HG03432 (cell line): ENCODE measurements around the gene GRIPAP1.
"Not testable (repeated sequence)": the region's sequence is repeated elsewhere in the genome, so short reads cannot be mapped to it uniquely, and the experiment has no call there.

Source experiments
- ATAC-seq: cut with Tn5 transposase; IDR thresholded peaks from one replicate; pipeline ENCODE4 v1.9.1; 2021; ENCODE audit warnings: mild to moderate bottlenecking, moderate library complexity; ENCODE audit not compliant: unreplicated experiment

The GRIPAP1 gene

GRCh38 chrX:48997455-48997854, 4.6 kb downstream of the GRIPAP1 start:
- ATAC-seq = no peak

- no peak for ATAC-seq
Measured at GRCh38 chrX:48996969-48997368, 5.1 kb downstream of the GRIPAP1 start.

- ATAC-seq = no peak
Measured at GRCh38 chrX:48992341-48992740, 9.7 kb downstream of the GRIPAP1 start.

GRCh38 chrX:48989483-48989882, 12.6 kb downstream of the GRIPAP1 start:
- no peak for ATAC-seq

- no peak for ATAC-seq
Measured at GRCh38 chrX:48983896-48984295, 18.2 kb downstream of the GRIPAP1 start.

GRCh38 chrX:48983081-48983480, 19.0 kb downstream of the GRIPAP1 start:
- ATAC-seq = no peak

- ATAC-seq = no peak
Measured at GRCh38 chrX:48981178-48981577, 20.9 kb downstream of the GRIPAP1 start.

GRCh38 chrX:48980341-48980740, 21.7 kb downstream of the GRIPAP1 start:
- not testable (repeated sequence) for ATAC-seq

GRCh38 chrX:48978226-48978625, 23.8 kb downstream of the GRIPAP1 start:
- no peak for ATAC-seq

GRCh38 chrX:48976086-48976485, 26.0 kb downstream of the GRIPAP1 start:
- ATAC-seq = no peak

- ATAC-seq = no peak
Measured at GRCh38 chrX:48975541-48975940, 26.5 kb downstream of the GRIPAP1 start.

GRCh38 chrX:48975041-48975440, 27.0 kb downstream of the GRIPAP1 start:
- no peak for ATAC-seq

- no peak for ATAC-seq
Measured at GRCh38 chrX:48974574-48974973, 27.5 kb downstream of the GRIPAP1 start.

GRCh38 chrX:48974033-48974432, 28.0 kb downstream of the GRIPAP1 start:
- no peak for ATAC-seq

GRCh38 chrX:48972220-48973164, 29.6 kb downstream of the GRIPAP1 start:
- no peak for ATAC-seq

- ATAC-seq = no peak
Measured at GRCh38 chrX:48971249-48972219, 30.5 kb downstream of the GRIPAP1 start, which contains the start of gene KCND1. TSS of gene KCND1 (minus strand) at chrX:48971844. CDS start at chrX:48970271, 1,573 bp downstream.

GRCh38 chrX:48969471-48969870, 32.6 kb downstream of the GRIPAP1 start:
- ATAC-seq = no peak

GRCh38 chrX:48968377-48968776, 33.7 kb downstream of the GRIPAP1 start:
- no peak for ATAC-seq

- ATAC-seq = no peak
Measured at GRCh38 chrX:48966796-48967579, 35.1 kb downstream of the GRIPAP1 start.

- no peak for ATAC-seq
Measured at GRCh38 chrX:48965959-48966358, 36.1 kb downstream of the GRIPAP1 start.
